ENCODE data around the gene C22orf39. TPM values are rescaled to one million over a fixed set of nuclear protein-coding genes. Genes with fewer than 3 reads are reported as not detected.

The C22orf39 gene
- total and polyA plus RNA-seq, 2 donors (not counting 1 experiment from before 2014, with no cell fraction given) = 37.7 to 47.2 TPM

DNA sequence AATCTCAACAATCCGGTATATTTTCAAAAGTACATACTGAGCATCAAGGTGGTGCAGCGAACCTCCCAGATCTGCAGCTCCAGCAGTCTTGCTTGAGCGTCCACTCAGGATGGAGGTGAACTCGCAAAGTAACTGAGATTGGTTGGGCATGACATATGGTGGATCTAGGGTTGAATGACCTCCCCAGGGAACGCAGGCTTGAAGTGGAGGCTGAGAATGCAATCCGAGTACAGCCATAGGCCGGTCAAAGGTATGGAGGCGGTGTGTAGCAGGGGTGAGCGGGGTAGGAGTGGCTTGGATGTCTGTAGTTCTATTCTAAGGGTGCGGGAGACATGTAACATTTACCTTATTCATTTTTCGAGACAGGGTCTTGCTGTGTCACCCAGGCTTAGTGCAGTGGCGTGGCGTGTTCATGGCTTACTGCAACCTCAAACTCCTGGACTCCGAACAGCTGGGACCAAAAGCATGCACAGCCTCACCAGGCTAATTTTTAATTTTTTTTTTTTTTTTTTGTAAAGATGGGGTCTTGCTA is 631 bp upstream of the C22orf39 start:
- WGBS (ENCODE audit: insufficient coverage) = 33% methylated on average over 8 of the region's 14 CpGs
- Histone ChIP-seq H4K20me1 (ENCODE audit: control insufficient read depth, insufficient read depth, low read length, poor library complexity, severe bottlenecking) (peaks cover 12% of the 10 kb centered on the region), H3K4me1 (ENCODE audit: control insufficient read depth in 2 of 2, insufficient read depth in 2 of 2, low read length in 2 of 2) (peaks cover 16 to 27% of the 10 kb centered on the region in 2 donors), H2AFZ (ENCODE audit: insufficient read depth, low read depth, low read length, poor library complexity, severe bottlenecking) (peak overlapping the region; percentile 76), H3K4me2 (replicated peaks; ENCODE audit: low read depth, low read length, poor library complexity, severe bottlenecking) (peak overlapping the region; percentile 82), H3K4me3 (ENCODE audit: control extremely low read depth in 1 of 5, extremely low read depth in 1 of 5, insufficient read depth in 1 of 5, low read depth in 2 of 5, low read length in 4 of 5) (peak overlapping the region; percentile 65 to 82 (median 80)), H3K27ac (ENCODE audit: low read length in 2 of 2) (peak overlapping the region; percentile 92 to 96), H3K27me3 (replicated peaks in 1 of 4; ENCODE audit: control extremely low read depth in 1 of 4, control insufficient read depth in 3 of 4, insufficient read depth in 4 of 4, low read length in 3 of 4) (no peaks in the 10 kb centered on the region), H3K79me2 (ENCODE audit: control insufficient read depth, insufficient read depth, low read length) (peaks cover 60% of the 10 kb centered on the region), H3K9me3 (ENCODE audit: control extremely low read depth in 1 of 3, control insufficient read depth in 2 of 3, insufficient read depth in 1 of 3, low read length in 2 of 3) (no peaks in the 10 kb centered on the region), H3K9ac (ENCODE audit: low read length) (peak overlapping the region; percentile 84), H3K36me3 (replicated peaks in 1 of 2; ENCODE audit: control extremely low read depth in 1 of 2, control insufficient read depth in 1 of 2, extremely low read depth in 1 of 2, insufficient read depth in 2 of 2, low read length in 1 of 2) (peaks cover 0 to 44% of the 10 kb centered on the region in 2 experiments)
- H3K4me3 Mint-ChIP-seq = peak overlapping the region; percentile 99
- H3K27me3 Mint-ChIP-seq = no peaks in the 10 kb centered on the region
- DNase-seq = peak; percentile 86
- ATAC-seq (ENCODE audit: low read depth) = peak; percentile 59
- no peaks in the 10 kb centered on the region for H3K9me3 Mint-ChIP-seq (ENCODE audit: insufficient read depth)
- TF ChIP-seq, protein P1, sequence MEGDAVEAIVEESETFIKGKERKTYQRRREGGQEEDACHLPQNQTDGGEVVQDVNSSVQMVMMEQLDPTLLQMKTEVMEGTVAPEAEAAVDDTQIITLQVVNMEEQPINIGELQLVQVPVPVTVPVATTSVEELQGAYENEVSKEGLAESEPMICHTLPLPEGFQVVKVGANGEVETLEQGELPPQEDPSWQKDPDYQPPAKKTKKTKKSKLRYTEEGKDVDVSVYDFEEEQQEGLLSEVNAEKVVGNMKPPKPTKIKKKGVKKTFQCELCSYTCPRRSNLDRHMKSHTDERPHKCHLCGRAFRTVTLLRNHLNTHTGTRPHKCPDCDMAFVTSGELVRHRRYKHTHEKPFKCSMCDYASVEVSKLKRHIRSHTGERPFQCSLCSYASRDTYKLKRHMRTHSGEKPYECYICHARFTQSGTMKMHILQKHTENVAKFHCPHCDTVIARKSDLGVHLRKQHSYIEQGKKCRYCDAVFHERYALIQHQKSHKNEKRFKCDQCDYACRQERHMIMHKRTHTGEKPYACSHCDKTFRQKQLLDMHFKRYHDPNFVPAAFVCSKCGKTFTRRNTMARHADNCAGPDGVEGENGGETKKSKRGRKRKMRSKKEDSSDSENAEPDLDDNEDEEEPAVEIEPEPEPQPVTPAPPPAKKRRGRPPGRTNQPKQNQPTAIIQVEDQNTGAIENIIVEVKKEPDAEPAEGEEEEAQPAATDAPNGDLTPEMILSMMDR (IDR thresholded peaks at IDR 0.05) = no peak
- no peak for TF ChIP-seq EZH2 (IDR thresholded peaks at IDR 0.05; ENCODE audit: borderline replicate concordance, insufficient read depth, low read depth, low read length, poor library complexity, severe bottlenecking)
- intact Hi-C loops (cut with micrococcal nuclease) = loop anchor here (5.0 kb wide), 2 partner anchors 184 to 326 kb away; partner anchors contain the start of gene DGCR2
- peaks cover 35% of the 10 kb centered on the region for H3K4me1 Mint-ChIP-seq
- CTCF ChIA-PET = interaction anchor here (0.7 to 1.8 kb wide), 5 partner anchors 14 to 304 kb away, joined by 3 to 5 read pairs (median 4); partner anchors contain the start of genes CDC45, ESS2 and MRPL40
- peak overlapping the region; percentile 98 for H3K27ac Mint-ChIP-seq
- POLR2A ChIA-PET = interaction anchor here (1.0 to 4.5 kb wide), 5 partner anchors 15 to 274 kb away, joined by 3 to 29 read pairs (median 3); partner anchors contain the start of genes CDC45, CLTCL1, HIRA and MRPL40

All from B cell (primary cell).